NCI-H1105 (cell line): ENCODE results near the gene SSTR4.

Source experiments
- DNase-seq: peaks from one replicate; lab custom pipeline; 2025; lab: John Stamatoyannopoulos, UW

SSTR4 gene

DNA sequence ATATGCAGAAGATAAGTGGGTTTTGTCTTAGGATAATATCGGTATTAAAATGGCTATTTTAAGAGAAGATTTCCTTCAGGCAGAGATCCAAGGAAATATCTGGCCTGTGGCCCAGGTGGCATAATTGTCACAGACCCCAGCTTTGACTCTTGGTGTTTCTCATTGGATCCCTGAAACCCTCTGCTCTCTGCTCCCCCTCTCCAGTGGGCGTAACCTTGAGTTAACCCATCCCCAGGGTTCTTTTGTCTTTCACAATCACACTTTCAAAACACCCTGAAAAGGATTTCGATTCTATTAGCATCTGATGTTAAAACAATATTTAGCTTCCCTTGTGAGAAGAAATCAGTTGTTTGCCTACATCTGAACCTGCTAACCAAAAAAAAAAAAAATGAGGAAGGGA, 7.2 kb downstream of the SSTR4 start:
- DNase-seq: peak; percentile 60

DNA sequence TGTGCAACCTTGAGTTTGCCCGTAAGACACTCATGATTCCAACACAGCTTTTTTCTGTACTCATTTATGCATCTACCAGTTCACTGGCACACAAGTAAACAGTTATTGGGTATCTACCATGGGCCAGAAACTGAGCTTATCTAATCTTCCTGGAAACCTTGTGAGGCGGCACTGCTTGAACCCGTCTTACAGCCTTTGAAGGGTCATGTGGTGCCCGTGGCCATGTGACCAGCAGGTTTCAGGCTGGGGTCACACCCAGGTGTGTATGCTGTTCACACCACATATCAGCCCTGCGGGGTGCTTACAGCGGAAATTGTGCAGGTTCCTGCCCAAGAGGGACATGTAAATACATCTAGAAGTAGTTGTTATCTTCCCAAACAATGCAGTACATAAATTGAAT, 8.3 kb downstream of the SSTR4 start:
- DNase-seq: no peak

DNA sequence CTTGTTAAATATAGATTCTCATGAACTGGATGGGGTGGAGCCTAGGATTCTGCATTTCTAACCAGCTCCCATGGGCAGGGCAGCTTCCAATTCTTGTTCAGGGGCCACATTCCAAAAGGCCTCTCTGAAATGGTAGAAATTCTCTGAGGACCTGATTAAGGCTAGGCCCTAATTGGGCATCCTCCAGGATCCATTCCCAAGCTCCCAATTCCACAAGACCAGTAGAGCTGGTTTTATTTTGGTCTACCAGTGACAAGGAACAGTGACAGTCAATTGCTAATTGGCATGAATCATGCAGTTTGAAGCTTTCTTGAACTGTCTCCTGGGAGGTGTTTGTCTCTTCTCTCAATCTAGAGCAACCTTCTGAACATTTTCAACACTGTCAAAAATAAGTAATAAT, 11.3 kb downstream of the SSTR4 start:
- DNase-seq: no peak

DNA sequence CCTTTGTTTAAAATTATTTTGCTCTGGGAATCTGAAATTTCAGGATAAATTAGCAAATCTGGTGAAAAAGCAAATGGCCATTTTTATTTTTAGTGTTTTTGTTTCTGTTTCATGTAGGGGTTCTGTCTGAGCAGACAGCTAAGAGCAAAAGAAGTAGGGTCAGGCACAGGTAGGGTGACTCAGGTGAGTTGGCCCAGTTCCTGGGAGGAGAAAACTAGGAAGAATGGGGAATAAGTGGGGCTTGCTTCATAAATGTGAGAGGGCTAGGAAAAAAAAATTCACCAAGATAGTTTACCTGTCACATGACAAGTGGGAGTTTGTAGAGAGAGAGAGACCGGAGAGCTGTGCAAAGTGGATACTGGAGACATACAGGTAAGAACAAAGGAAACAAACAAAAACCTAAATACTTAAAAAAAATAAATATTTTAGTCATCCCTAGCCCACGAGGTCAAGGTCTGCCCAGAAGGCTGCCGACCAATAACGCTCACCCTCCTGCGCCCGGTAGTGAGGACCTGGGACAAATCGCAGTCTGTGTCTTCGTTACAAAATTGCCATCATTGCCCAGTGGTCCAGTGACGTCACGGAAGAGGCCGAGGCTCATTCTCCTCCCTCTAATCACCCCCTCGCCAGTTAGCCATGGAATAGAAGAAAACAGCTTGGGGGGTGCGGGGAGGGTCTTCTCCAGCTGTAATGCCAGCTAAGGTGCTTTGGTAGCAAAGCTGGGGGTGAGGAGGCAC, 12.1 kb downstream of the SSTR4 start:
- DNase-seq: no peak

DNA sequence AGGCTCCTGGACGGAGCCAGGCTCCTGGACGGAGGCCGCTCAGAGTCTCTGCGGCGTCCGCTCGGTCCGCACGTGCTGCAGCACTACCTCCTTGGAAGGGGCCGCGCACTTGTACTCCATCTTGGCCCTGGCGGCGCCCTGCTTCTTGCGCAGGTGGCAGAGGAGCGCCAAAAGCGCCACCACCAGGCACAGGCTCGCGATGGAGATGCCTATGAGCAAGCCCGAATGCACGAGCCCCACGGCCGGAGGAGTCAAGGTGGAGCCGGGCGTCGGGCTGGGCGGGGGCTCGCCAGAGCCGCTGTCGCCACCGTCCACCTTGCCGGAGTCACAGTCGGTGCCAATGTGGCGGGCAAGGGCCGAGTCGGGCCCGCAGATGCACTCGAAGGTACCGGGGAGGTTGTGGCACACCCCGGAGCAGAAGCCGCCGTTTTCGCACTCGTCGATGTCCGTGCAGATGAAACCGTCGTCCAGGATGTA, 12.7 kb downstream of the SSTR4 start:
- DNase-seq: no peak

DNA sequence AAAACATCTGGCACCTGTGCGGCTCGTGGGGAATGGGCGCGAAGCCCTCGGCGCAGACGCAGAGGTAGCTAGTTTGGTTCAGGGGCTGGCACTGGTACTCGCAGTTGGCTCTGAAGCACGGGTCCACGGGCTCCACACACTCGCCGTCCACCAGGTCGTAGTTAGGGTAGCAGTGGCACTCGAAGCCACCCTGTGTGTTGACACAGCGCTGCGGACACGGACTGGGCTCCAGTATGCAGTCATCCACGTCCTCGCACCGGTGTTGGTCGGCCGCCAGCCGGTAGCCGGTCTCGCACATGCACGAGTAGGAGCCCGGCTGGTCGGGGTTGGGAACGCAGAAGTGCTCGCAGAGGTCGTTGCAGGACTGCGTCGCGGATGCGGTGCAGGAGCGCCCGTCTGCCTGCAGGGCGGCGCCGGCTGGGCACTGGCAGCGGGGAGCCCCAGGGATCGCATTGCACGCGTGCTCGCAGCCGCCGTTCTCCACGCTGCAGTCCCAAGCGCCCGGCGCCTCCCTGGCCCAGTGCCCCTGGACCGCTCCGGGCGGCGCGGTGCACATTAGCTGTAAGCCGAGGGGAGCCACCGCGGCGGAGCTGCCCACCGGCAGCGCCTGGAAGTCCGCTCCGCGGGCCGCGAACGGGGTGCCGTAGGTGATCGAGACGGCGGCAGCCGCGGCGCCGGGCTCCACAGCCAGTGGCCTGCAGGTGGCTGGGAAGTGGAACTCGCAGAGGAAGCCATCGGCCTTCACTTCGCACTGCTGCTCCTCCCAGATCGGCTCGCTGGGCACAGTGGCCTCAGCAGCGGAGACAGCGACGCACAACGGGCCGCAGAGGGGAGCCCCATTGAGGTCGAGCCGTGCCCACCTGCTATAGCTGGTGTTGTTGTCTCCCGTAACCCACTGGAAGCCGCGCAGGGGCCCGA, 13.4 kb downstream of the SSTR4 start:
- no peak for DNase-seq

DNA sequence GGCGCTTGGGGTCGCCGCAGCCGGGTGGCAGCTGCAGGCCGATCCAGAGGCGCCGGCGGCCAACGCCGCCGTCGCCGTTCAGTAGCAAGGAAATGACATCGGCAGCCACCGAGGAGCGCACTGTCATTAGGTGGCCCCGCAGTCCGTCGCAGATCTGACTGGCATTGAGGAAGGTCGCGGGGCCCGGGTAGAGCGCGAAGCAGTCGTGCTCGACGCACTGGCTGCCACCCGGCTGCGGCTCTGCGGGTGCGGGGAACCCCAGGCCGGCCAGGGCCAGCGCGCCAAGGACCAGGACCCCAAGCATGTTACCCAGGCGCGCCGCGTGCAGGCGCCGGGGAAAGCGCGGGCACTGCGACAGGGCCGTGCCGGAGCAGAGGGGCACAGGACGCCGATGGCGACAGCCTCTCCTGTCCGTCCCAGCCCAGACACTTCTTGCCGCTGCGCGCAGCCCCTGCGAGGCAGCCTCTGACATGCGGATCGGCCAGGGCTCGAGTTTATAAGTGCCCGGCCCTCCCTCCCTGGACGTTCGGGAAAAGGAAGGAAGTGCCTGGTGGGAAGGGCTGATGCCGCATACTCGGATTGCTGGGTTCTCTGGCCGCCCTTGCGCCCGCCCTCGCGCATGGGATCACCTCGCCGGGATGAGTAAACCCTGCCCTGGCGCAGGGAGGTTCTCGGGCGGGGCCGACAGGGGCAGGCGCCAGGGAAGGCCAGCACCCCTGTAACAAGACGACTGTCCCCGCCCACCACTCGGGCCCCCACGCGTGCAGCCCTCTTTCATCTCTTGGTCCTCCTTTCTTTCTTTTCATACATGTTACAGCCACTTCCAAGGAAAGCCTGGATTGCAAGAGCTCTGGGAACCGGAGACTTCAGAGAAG, 14.3 kb downstream of the SSTR4 start, which contains the start of gene THBD:
Gene THBD, minus strand, starts transcription at position 472 of the 875 bp plus-strand sequence. Its CDS starts 168 bp downstream, at position 304.
- DNase-seq: no peak

DNA sequence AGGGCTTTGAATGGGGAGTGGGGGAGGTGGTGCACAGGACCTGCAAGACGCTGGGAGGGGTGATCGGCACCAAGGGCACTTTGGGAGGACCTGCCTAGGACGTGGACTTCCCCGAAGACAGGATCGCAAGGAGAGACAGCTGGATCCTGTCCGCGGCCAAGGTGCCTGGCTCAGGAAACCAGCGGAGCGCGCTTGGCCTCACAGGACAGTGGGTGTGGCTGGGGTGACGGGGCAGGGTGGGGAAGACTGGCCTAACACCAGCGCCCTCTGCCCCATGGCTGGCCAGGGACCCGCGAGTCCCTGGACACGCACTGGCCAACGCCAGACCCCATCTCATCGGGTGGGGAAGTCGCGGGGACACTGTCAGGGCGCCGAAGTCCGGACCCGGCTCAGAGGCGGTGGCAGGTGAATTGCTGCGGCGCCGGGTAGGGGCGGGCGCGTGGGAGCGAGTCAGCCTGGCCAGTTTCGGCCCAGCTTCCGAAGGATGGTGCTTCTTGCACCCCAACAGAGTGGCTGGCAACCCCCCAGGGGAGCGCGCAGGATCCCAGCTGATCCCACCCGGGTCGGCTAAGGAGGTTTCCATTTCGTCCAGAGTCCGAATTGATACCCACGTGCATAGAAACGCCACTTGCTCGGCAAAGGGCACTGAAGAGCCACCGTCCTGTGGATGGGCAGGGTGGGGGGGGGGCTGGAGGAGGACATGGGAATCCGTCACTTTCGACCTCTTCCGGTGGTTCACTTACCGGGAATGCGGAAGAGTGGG, 15.1 kb downstream of the SSTR4 start:
- DNase-seq: no peak

DNA sequence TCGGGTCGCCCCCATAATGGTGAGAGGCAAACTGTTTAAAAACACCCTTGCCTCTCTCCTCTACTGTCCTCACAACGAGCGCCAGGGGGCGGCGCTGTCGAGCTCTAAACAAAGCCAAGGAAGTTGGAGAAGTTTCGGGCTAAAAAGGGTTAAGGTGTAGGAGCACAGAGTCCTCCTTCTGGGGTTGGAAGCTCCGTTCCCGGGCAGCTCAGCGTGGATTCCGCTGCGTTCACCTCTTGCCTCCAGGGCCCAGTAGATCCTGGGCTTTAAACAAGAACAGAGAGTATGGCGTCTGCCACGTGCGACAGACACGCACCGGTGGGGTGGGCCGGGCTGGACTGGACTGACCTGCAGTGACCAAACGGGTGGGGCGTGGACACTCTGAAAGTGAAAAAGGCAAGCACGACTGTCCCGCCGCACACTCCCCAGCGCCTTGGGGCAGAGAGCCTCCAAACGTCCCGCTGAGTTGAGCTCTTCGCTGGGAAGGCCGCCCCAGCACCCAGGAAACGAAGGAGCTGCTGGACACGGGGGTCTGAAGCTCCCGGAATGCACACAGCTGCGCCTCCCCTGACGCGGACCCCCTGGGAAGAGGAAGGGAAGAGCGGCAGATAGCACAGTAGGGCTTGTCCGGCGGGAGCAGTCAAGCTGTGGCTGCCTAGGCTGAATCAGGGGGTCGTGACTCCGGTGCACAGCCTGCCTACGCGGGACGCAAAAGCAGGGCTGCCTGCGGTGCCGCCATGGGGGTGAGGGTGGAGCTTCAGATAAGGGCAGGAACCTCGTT, 15.9 kb downstream of the SSTR4 start:
- DNase-seq: no peak

DNA sequence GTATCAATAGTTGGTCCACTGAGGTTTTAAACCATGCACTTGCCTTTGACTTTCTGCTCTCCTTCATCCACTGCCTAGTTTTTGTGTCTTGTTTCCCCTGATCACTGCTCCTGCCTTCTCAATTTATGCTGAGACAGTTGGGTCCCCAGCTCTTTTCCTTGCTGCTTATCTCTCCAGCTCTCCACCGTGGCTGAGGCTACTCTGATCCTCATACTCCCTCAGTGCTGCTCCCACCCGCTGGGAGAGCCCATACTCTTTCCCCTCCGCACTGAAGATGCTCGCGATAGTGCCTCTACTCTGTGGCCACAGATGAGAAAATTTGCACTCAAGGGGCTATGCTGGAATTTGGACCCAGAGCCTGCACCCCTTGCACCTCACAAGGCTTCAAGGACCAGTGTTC, 17.8 kb downstream of the SSTR4 start:
- no peak for DNase-seq

DNA sequence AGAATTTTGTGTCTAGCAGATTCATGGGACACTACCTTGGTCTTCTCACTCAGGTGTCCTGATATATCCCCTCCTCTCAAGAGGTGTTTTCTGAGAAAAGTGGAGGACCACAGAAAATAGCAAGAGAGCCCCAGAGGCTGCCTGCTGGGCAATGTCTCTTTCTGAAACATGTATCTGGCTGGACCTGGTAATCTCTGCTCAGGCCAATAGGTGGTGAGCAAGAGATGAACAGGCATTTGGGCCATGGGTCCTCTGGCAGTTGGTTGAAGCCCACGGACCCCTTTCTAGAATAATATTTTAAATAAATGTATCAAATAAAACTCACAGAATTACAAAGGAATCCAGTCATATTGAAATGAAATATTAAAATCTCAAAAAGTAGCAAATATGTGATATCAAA, 23.1 kb downstream of the SSTR4 start:
- no peak for DNase-seq

DNA sequence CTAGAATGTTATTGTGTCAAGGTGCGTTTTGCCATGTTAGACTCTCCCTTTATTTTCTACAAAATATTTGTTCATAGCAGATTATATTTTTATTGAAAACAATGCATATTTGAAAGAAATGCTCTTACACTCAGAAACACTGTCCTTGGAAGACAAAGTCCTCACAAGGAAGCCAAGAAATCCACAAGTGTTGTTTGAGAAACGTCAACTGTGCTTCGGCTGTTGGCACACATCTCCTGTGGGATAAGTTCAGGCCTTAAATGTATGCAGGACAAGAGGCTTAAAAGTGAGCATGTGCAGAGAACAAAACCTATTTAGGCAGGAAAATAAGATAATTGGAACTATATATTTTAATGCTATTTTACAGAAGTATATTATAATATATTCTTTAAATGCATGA, 23.9 kb downstream of the SSTR4 start:
- no peak for DNase-seq

DNA sequence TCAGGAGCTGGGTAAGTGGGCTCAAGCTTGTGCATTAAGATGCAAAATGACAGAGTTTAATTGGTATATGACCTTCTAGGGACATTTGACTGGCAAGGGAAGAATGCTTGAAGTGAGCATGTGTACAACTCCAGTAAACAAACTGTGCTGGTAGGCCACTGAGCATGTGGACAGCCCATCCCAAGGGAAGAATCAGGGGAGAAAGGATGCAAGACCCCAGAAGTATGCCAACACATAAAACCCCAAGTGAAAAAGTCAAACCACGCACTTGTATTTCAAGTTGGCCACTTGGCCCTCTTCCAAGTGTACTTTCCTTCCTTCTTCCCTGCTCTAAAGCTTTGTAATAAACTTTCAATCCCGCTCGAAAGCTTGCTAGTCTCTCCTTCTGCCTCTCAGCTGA, 24.7 kb downstream of the SSTR4 start:
- DNase-seq: no peak

DNA sequence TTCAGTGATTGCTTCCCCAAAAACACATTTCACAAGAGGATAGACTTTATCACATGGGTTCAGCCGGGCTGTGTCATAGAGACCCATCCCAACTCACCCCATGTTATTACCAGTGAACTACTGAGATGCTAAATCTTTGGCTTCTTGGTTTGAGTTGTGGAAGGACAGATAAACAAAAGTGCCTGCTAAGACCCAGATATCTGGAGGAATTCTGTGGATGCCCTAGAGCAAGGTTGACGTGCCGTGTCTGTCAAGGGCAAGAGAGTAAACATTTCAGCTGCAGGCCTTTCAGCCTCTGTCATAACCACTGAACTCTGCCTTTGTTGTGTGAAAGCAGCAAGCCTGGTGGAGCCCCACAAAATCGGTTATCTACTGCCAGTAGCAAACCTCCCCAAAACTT, 25.5 kb downstream of the SSTR4 start:
- DNase-seq: no peak

DNA sequence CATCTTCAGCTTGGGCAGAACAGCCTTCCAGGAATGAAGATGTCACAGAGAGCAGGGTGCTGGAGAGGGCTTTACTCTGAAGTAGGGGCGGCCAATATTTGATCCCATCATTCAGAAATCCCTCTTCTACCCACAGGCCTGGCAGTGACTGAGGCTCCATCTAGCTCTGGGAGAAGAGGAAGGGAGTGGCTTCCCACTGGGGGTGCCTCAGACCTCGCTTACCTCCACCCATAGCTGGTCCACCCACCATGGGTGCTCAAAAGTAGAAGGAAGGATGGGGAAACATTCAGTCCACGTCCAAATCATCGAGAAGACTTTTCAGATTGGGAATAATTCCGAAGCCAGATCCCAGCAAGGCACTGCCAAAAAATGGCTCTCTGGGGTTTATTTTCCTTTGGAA, 26.1 kb downstream of the SSTR4 start:
- DNase-seq: no peak

DNA sequence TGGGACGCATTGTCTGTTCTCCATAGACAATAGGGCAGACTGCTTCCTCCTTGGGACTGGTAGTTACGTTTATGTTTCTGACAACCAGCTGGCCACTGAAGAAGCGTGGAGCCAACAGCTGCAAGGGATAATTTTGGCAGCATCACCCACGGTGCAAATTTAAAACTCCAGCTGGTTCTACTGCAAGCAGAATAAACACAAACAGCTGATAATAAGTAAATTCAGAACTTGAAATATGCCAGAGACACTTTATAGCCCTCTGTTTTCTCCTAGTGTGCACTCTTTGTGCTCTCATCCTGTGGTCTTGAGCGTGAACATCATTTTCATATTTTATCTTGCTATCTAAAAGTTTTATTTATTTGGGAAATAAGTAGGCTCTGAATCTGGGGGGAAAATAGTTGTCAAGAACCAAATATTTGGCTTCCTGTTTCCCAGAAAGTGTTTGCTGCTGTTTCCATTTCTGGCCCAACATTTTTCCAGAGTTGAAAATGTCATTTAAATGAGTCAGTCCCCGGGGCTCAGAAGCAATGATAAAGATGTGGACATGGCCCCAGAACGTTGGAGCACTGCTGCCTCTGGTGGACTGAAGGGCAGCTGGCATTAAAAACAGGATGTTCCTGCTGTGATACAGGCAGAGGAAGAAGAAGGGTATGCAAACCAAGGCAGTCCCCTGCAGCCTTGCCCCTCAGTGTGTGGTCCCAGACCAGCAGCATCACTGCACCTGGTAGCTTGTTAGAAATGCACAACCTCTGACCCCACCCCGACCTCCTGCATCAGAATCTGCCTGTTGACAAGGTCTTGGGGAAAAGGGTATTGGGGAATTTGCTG, 26.8 kb downstream of the SSTR4 start:
- DNase-seq: peak; percentile 30

DNA sequence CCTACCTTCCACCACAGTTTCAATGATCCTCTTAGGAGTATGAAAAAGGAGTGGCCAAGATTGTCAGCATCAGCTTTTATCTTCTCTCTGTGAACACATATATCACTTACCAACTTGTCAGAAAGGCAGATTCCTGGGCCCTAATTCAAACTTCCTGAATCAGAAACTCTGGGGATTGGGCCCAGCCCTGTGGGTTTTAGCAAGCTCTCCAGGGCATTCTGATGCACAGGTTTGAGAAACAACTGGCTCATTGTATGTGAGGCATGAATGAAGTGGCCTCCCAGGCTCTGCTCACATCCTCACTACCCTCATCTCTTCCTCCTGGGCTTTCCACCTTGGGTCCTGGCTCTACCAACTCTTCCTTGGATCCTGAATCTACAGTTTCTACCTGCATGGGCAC, 27.5 kb downstream of the SSTR4 start:
- DNase-seq: no peak

DNA sequence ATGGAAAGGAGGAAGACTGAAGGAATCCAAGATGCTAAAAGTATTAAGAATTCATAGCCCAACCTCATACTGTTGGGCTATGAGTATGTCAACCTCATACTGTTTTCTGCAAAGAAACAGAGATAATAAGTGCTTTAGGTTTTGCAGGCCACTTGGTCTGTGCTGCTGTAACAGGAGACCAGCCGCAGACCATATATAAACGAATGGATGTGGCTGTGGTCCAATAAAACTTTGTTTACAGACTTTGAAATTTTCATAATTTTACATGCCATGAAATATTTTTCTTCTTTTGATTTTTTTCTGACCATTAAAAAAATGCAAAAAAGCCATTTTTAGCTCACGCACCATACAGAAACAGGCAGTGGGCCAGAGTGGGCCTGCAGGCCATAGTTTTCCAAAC, 28.1 kb downstream of the SSTR4 start:
- DNase-seq: no peak

DNA sequence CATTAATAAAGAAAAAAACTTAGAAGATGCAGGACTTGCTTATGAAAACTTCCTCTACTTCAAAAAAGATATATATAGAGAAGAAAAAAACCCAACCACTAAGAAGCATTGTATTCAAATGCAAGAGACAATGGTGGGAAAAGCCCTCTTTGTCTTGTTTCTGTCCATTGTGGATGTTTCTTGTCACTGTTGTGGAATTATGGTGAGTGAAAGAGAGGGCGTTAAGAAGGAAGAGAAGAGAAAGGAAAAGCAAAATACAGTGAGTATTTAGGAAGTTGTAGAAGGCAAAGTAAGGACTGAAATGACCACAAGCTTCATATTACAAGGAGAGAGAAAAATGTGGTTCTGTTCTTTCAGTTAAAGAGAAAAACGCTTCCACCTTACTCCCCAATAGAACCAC, 28.5 kb downstream of the SSTR4 start:
- DNase-seq: no peak
